ENCODE data around the gene DESI1. TPM values are rescaled to one million over a fixed set of nuclear protein-coding genes. Genes with fewer than 3 reads are reported as not detected.

The DESI1 gene
- total and polyA plus RNA-seq, 2 of the 13 experiments (the other 11 are each of a cell fraction or from before 2014, with no cell fraction given), result 21.6 to 29.2 TPM

DNA sequence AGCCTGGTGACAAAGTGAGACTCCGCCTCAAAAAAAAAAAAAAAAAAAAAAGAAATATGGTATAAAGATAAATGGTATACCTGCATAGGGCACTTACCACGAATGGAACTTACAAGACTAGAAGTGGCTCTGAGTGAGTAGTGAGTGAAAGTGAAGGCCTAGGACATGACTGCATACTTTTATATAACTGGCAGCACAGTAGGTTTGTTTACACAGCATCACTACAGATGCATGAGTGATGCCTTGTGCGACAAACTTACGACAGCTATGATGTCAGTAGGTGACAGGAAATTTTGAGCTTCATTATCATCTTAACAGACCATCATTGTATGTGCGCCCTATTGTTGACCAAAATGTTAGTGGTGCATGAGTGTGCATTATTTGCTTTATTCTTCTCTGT, 17.9 kb upstream of the DESI1 start:
- Histone ChIP-seq H3K4me3 (replicated peaks in 1 of 3; ENCODE audit: insufficient read depth in 1 of 3, low read depth in 2 of 3, low read length in 3 of 3) (no peak overlapping the region), H3K27ac (ENCODE audit: extremely low read length, insufficient read depth, low read length) (no peak overlapping the region), H3K9me3 (ENCODE audit: low read length) (no peaks in the 10 kb centered on the region), H4K20me1 (ENCODE audit: insufficient read depth, low read length) (peaks cover 3% of the 10 kb centered on the region; the same call in 1 of the 2 replicates), H3K36me3 (replicated peaks in 1 of 2; ENCODE audit: control insufficient read depth in 1 of 2, insufficient read depth in 2 of 2, low read length in 2 of 2) (peaks cover 28 to 85% of the 10 kb centered on the region in 2 experiments), H3K4me2 (ENCODE audit: low read depth, low read length) (no peak overlapping the region), H2AFZ (ENCODE audit: low read length) (no peak overlapping the region), H3K79me2 (ENCODE audit: insufficient read depth, low read length) (peaks cover 11% of the 10 kb centered on the region), H3K27me3 (ENCODE audit: control insufficient read depth in 1 of 2, insufficient read depth in 2 of 2, low read length in 2 of 2) (no peaks in the 10 kb centered on the region), H3K4me1 (ENCODE audit: insufficient read depth, low read length) (no peaks in the 10 kb centered on the region), H3K9ac (ENCODE audit: insufficient read depth, low read depth, low read length) (no peak overlapping the region)
- CTCF ChIA-PET (ENCODE audit: low intra/inter-chr PET ratio, low total read pairs), result no interaction called here
- WGBS (ENCODE audit: low lambda C conversion rate), result 97% methylated on average over 5 of the region's 5 CpGs
- in situ Hi-C loops (cut with HindIII; ENCODE audit: extremely low pct_ligation_motif_present, low pct_unique_long_range_greater_than_20kb) (no loop called here), intact Hi-C loops (cut with micrococcal nuclease; ENCODE audit: unreplicated experiment) (no loop called here)
- POLR2A ChIA-PET, result interaction anchor here (1.2 kb wide), 1 partner anchor 17 kb away, joined by 3 read pairs; the partner anchor contains the start of gene XRCC6
- no peak for ATAC-seq
- no TSS peak for BruUV-seq (replicated peaks)
- FAIRE-seq, result no peak
- TF ChIP-seq ZNF354B (CRISPR knock-in tag; IDR thresholded peaks at IDR 0.05) (no peak), TMF1 (CRISPR knock-in tag; IDR thresholded peaks at IDR 0.05; ENCODE audit: low read depth) (no peak), ZNF709 (CRISPR knock-in tag; IDR thresholded peaks at IDR 0.05) (no peak), ZNF446 (CRISPR knock-in tag; IDR thresholded peaks at IDR 0.05) (no peak), HNF4G (IDR thresholded peaks at IDR 0.05; ENCODE audit: borderline replicate concordance, low read depth, low read length) (no peak), HNF4G (CRISPR knock-in tag; IDR thresholded peaks at IDR 0.05; ENCODE audit: borderline replicate concordance, low read depth) (no peak), ZNF619 (CRISPR knock-in tag; IDR thresholded peaks at IDR 0.05) (no peak), ZNF468 (CRISPR knock-in tag; IDR thresholded peaks at IDR 0.05) (no peak), THYN1 (CRISPR knock-in tag; IDR thresholded peaks at IDR 0.05; ENCODE audit: borderline replicate concordance, low read depth) (no peak), KDM1A (CRISPR knock-in tag; IDR thresholded peaks at IDR 0.05) (no peak), PAX8 (CRISPR knock-in tag; IDR thresholded peaks at IDR 0.05; ENCODE audit: borderline replicate concordance) (no peak), ZMAT3 (CRISPR knock-in tag; conservative IDR thresholded peaks at IDR 0.05) (no peak), HOXA9 (CRISPR knock-in tag; IDR thresholded peaks at IDR 0.05; ENCODE audit: borderline replicate concordance) (no peak), SAFB2 (CRISPR knock-in tag; IDR thresholded peaks at IDR 0.05; ENCODE audit: borderline replicate concordance, low read depth) (no peak), BORCS8-MEF2B (CRISPR knock-in tag; IDR thresholded peaks at IDR 0.05) (no peak), ZIK1 (CRISPR knock-in tag; IDR thresholded peaks at IDR 0.05; ENCODE audit: borderline replicate concordance, low read depth) (no peak), POLR2AphosphoS5 (IDR thresholded peaks at IDR 0.05; ENCODE audit: low read depth, low read length) (no peak), ZFP37 (CRISPR knock-in tag; IDR thresholded peaks at IDR 0.05; ENCODE audit: borderline replicate concordance) (no peak)
- TF ChIP-seq, protein P1, sequence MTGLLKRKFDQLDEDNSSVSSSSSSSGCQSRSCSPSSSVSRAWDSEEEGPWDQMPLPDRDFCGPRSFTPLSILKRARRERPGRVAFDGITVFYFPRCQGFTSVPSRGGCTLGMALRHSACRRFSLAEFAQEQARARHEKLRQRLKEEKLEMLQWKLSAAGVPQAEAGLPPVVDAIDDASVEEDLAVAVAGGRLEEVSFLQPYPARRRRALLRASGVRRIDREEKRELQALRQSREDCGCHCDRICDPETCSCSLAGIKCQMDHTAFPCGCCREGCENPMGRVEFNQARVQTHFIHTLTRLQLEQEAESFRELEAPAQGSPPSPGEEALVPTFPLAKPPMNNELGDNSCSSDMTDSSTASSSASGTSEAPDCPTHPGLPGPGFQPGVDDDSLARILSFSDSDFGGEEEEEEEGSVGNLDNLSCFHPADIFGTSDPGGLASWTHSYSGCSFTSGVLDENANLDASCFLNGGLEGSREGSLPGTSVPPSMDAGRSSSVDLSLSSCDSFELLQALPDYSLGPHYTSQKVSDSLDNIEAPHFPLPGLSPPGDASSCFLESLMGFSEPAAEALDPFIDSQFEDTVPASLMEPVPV (CRISPR knock-in tag; IDR thresholded peaks at IDR 0.05), result no peak
- no peak for DNase-seq (ENCODE audit: low spot score)

All from HepG2 (cell line).